Large intestine (tissue), 1 donor: ENCODE results near the gene RLN3. TPM values are rescaled to one million over a fixed set of nuclear protein-coding genes. Genes with fewer than 3 reads are reported as not detected.

Experiments
- polyA plus RNA-seq: library from polyadenylated mRNA; unstranded; fragments of 120-200 nt; gene quantifications from one replicate; pipeline ENCODE4 v1.2.1, GENCODE V29; 2013

RLN3 gene
- polyA plus RNA-seq, 1 donor = 0.31 TPM

Other genes starting within 250 kb of the RLN3 start
- 3.7 TPM for gene ZSWIM4, start 232.7 kb upstream of the RLN3 start, polyA plus RNA-seq
- 2.3 TPM for gene NANOS3, start 151.0 kb upstream of the RLN3 start, polyA plus RNA-seq
- gene BRME1, start 122.0 kb upstream of the RLN3 start, polyA plus RNA-seq = 4.7 TPM
- gene CC2D1A, start 121.9 kb upstream of the RLN3 start, polyA plus RNA-seq = 42.2 TPM
- 1.6 TPM for gene PODNL1, start 89.7 kb upstream of the RLN3 start, polyA plus RNA-seq
- 26.8 TPM for gene DCAF15, start 75.6 kb upstream of the RLN3 start, polyA plus RNA-seq
- 17.1 TPM for gene RFX1, start 21.8 kb upstream of the RLN3 start, polyA plus RNA-seq
- gene IL27RA, start 3.6 kb downstream of the RLN3 start, polyA plus RNA-seq = 6.4 TPM
- 2.3 TPM for gene PALM3, start 33.9 kb downstream of the RLN3 start, polyA plus RNA-seq
- gene MISP3, start 44.6 kb downstream of the RLN3 start, polyA plus RNA-seq = 12.3 TPM
- gene C19orf67, start 57.6 kb downstream of the RLN3 start, polyA plus RNA-seq = 0.10 TPM
- 40.1 TPM for gene SAMD1, start 62.6 kb downstream of the RLN3 start, polyA plus RNA-seq
- 66.7 TPM for gene PRKACA, start 89.6 kb downstream of the RLN3 start, polyA plus RNA-seq
- gene ASF1B, start 108.4 kb downstream of the RLN3 start, polyA plus RNA-seq = 13.1 TPM
- gene ADGRL1, start 178.0 kb downstream of the RLN3 start, polyA plus RNA-seq = 25.6 TPM